GM18508 (cell line): Measurements from ENCODE around the gene SNAPC2.

ENCODE experiments used
- ATAC-seq: cut with Tn5 transposase; IDR thresholded peaks from one replicate; pipeline ENCODE4 v1.9.1; 2021; ENCODE audit warnings: moderate number of reproducible peaks; ENCODE audit not compliant: insufficient read depth, unreplicated experiment

SNAPC2 gene, protein sequence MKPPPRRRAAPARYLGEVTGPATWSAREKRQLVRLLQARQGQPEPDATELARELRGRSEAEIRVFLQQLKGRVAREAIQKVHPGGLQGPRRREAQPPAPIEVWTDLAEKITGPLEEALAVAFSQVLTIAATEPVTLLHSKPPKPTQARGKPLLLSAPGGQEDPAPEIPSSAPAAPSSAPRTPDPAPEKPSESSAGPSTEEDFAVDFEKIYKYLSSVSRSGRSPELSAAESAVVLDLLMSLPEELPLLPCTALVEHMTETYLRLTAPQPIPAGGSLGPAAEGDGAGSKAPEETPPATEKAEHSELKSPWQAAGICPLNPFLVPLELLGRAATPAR

DNA sequence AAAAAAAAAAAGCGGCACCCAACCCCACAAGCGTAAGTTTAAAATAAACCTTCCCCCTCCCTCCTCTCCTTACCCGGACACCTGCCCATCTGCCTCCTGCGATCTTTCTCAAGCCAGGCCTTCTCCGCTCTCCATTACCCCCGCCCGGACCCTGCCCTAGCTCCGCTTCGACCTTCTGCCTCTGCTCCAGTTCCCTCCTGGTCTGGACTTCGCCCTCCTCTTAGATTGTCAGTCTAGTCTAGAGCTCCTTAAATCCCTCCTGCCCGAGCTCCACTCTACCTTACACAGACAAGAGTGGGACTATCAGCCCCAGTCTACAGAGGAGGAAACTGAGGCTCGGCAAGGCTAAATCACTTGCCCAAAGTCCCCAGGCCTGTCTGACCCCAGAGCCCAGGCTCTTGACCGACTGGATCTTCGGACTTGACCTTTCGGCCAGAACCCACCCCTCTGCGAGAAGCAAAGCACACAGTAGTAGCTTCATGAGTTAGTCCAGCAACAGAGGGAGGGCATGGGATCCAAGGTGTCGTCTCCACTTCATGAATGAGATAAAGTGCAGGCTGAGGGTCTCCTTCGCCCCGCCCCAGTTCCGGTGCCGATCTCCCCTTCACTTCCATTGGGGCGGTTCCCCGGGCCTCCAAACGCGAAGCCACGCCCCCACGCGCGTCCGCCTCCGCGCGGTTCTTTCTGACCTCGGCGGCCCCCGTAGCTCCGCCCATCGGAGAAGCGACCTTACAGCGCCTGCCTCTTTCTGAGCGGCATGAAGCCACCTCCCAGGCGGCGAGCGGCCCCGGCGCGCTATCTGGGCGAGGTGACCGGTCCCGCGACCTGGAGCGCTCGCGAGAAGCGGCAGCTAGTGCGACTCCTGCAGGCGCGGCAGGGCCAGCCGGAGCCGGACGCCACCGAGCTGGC, at the start of gene SNAPC2:
TSS of gene SNAPC2 (plus strand) at position 729 of the 909 bp plus-strand sequence. CDS start at position 758, 29 bp downstream.
- no peak for ATAC-seq

- ATAC-seq: no peak
Observed at GRCh38 chr19:7870571-7871436, 49.3 kb upstream of the SNAPC2 start.

- ATAC-seq: no peak
Observed at GRCh38 chr19:7871437-7872305, 48.5 kb upstream of the SNAPC2 start.

- ATAC-seq: no peak
Observed at GRCh38 chr19:7872306-7873204, 47.6 kb upstream of the SNAPC2 start.

DNA sequence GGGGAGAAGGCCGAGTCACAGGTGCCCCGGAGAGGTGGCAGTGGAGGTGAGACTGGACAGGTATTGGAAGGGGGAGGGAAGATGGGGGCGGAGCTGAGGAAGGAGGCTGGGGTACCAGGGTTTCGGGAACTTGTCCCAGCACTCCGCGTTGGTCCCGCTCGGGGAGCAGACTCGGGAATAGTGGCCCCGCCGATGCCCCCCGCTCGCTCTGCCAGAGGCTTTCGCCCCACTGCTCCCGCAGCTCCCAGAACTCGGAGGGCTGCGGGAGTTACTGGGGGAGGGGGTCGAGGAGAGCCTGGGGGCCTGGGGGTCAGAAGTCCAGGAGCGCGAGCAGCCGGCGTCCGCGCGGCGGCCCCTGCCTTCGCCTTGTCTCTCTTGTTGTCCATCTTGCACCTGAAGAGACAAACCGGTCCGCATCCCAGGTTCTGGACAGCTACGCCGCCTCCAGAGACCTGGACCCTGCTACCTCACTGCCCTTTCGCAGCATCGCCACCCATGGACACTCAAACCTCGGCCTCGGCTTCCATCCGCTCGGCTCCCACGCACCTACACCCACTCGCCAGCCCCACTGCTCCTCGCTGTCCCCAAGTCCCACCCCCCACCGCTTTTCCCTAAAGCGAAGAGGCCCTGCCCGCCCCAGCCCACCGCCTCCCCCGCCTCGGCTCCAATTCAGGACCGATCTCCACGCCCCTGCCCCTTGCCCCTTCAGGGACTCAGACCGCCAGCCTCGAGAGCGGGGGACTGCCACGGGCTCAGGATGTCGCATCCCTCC, 46.6 kb upstream of the SNAPC2 start:
- no peak for ATAC-seq

GRCh38 chr19:7874076-7874896, 45.9 kb upstream of the SNAPC2 start, which contains the start of gene PRR36:
Gene PRR36 (minus strand): TSS chr19:7874390. CDS start chr19:7873689, 701 bp downstream.
- ATAC-seq: no peak

DNA sequence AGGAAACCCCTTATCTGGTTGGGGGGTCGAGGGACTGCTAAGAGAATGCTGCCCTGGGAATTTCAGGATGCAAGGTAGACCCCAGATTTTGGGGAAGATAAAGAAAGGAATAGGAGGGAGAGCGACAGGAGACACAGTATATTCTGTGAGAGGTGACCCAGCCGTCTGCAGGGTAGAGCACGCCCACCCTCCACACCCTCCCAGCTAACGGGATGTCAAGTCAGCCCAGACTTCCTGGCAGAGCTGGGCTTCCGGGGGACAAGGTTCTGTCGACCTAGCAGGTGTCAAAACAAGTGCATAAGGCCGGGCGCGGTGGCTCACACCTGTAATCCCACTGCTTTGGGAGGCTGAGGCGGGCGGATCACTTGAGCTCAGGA, 45.3 kb upstream of the SNAPC2 start:
- no peak for ATAC-seq

DNA sequence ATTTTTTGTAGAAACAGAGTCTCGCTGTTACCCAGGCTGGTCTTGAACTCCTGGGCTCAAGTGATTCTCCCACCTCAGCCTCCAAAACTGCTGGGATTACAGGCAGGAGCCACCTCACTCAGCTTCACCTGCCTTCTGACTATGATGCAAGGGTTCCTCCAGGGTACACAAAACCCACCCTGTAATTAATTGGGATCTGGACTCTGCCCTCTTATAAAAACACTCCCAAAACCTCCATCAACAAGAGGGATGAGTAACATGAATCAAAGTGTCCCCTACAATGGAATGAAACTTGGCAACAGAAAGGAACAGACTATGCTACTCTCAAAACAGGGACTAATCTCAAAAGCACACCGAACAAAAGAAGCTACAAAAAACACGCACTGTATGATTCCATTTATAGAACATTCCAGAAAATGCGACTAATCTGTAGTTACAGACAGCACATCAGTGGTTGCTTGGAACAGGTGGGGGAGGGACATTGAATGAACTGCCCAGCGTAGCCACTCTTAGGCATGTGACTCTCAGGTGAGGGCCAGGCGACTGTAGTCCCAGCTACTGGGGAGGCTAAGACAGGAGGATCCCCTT, 42.8 kb upstream of the SNAPC2 start:
- ATAC-seq: no peak

- ATAC-seq: no peak
Observed at GRCh38 chr19:7879111-7879807, 40.9 kb upstream of the SNAPC2 start.

- ATAC-seq: no peak
Observed at GRCh38 chr19:7879836-7880235, 40.3 kb upstream of the SNAPC2 start.

- no peak for ATAC-seq
Observed at GRCh38 chr19:7881910-7882309, 38.2 kb upstream of the SNAPC2 start.

DNA sequence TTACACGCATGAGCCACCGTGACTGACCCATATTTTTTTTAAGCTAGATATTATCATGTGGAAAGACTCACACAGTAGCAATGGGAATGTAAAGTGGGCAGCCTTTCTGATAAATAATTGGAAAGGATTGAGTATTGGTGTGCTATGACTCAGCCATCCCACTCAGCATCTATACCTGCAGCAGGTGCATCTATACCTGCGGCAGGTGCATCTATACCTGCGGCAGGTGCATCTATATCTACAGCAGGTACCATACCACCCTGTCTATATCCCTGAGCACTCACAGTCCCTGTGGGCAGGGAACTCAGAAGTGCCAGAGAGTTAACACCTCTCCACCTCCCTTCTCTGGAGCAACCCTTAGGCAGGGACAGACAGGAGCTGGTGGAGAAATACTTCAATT, 37.0 kb upstream of the SNAPC2 start:
- ATAC-seq: no peak

DNA sequence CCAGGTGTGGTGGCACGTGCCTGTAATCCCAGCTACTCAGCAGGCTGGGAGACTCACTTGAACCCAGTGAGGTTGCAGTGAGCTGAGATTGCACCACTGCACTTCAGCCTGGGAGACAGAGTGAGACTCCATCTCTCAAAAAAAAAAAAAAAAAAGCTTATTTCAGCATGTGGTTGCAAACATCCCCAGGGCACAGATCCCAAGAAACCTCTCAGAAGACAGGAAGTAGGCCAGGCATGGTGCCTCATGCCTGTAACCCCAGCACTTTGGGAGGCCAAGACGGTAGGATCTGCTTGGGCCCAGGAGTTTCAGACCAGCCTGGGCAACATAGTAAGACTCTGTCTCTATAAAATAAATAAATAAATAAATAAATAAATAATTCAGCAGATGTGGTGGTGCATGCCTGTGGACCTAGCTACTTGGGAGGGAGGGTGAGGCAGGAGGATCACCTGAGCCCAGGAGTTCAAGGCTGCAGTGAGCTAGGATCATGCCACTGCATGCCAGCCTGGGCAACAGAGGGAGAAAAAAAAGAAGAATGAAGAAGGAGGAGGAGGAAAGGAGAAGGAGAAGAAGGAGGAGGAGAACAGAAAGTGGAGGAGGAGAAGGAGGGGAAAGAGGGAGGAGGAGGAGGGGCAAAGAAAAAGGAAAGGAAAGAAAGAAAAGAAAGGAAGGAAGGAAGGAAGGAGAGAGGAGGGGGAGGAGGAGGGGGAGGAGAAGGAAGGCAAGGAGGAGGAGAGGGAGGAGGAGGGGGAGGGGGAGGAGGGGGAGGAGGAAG, 36.2 kb upstream of the SNAPC2 start:
- ATAC-seq: no peak

DNA sequence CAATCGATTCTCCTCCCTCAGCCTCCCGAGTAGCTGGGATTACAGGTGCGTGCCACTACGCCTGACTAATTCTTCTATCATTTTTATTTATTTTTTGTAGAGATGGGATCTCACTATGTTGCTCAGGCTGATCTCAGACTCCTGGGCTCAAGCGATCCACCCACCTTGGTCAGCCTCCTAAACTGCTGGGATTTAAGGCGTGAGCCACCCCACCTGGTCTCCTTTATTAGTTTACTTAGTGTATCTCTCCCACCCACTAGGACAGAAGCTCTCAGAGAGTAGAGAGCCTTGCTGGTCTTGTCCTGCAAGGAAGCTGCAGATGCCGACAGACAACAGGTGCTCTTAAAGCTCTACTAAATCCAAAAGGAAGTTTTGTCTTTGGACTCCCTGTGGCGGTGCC, 34.3 kb upstream of the SNAPC2 start:
- ATAC-seq: no peak

DNA sequence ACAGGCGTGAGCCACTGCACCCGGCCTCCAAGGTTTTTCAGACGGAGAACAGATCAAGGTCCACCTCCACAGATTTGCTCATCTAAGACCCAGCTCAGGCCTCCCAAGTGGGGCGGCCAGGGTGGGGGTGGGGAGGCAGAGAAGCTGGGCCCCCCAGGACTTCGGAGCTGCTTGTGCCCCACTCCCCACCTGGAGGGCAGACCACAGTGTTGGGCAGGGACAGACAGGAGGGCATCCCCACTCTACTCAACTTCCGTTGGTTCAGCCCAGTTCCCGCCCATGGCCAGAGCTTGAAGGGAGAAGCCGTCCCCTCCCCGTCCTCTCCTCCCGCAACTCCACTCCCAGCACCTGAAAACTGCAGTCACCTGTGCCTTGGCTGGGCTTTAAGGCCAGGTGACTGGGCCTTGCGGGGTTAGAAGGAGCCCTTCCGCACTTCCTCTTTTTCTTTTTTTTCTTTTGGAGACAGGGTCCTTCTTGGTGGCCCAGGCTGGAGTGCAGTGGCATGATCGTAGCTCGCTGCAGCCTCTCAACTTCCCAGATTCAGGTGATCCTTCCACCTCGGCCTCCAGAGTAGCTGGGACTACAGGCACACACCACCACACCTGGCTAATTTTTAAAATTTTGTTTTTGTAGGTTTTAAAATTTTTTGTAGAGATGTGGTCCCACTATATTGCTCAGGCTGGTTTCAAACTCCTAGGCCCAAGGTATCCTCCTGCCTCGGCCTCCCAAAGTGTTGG, 32.6 kb upstream of the SNAPC2 start:
- ATAC-seq: no peak
